Spinal cord (tissue), 10 donors: Measurements from ENCODE around the gene AXIN2. TPM values are rescaled to one million over a fixed set of nuclear protein-coding genes. Genes with fewer than 3 reads are reported as not detected.
A peak's percentile ranks its signal among the peaks of the same experiment; 100 is the strongest.
"Not testable (repeated sequence)": the region's sequence is repeated elsewhere in the genome, so short reads cannot be mapped to it uniquely, and the experiment has no call there.

Experiments used
- DNase-seq, 6 donors: peaks; one replicate each; pipeline versions ENCODE4 v3.0.0 to v3.0.0-alpha.2; 2013 to 2015; ENCODE audit warnings: low spot score in 6 of 6, low read depth in 4 of 6
- H3K27ac ChIP-seq: one replicate; pipeline ENCODE4 v1.5.1; 2013; ENCODE audit warnings: low read depth, low read length, control low read depth
- H3K27me3 ChIP-seq: one replicate; pipeline ENCODE4 v1.6.1; 2013; ENCODE audit warnings: low read length; ENCODE audit not compliant: control insufficient read depth, insufficient read depth
- H3K36me3 ChIP-seq: one replicate; pipeline ENCODE4 v1.6.1; 2013; ENCODE audit warnings: low read length; ENCODE audit not compliant: control insufficient read depth, insufficient read depth
- H3K4me1 ChIP-seq: one replicate; pipeline ENCODE4 v1.6.1; 2013; ENCODE audit warnings: low read length; ENCODE audit not compliant: control insufficient read depth, insufficient read depth
- H3K4me3 ChIP-seq: one replicate; pipeline ENCODE4 v1.5.1; 2013; ENCODE audit warnings: low read depth, low read length, control low read depth
- H3K9me3 ChIP-seq: one replicate; pipeline ENCODE4 v1.6.1; 2013; ENCODE audit warnings: low read length; ENCODE audit not compliant: control insufficient read depth, insufficient read depth
- WGBS: methylation state at CpG from one replicate; pipeline ENCODE4 v1.1.5; 2013; ENCODE audit warnings: missing lambda C conversion rate; ENCODE audit not compliant: insufficient coverage; 5-methylcytosine and 5-hydroxymethylcytosine counted together
- polyA plus RNA-seq, 2 donors: library from polyadenylated mRNA; unstranded; fragments of 120-200 nt; gene quantifications; one replicate each; pipeline ENCODE4 v1.2.1, GENCODE V29; 2013; ENCODE audit not compliant: insufficient read length in 2 of 2
- total RNA-seq, 2 donors: library from RNA; depleted of rRNA in 1 of 2; stranded (reverse); fragments of 120-200 nt in 1 of 2; fragments of >200 nt in 1 of 2; gene quantifications; one replicate each; pipeline versions ENCODE4 v1.2.3 to v1.2.4, GENCODE V29; 2013 to 2014
- donor health status: healthy.

AXIN2 gene
- total and polyA plus RNA-seq, 4 donors, result 17.4 to 51.4 (median 33.4) TPM

GRCh38 chr17:65511316-65511715 is 50.1 kb downstream of the AXIN2 start:
- Histone ChIP-seq H3K4me1 (peaks cover 15% of the 10 kb centered on the region), H3K4me3 (no peak overlapping the region), H3K27me3 (no peaks in the 10 kb centered on the region), H3K9me3 (no peaks in the 10 kb centered on the region), H3K27ac (no peak overlapping the region), H3K36me3 (no peaks in the 10 kb centered on the region)
- no CpG with 5 or more reads among the region's 3 CpGs for WGBS
- DNase-seq, result peak in 2 of 6 donors; percentile 62 to 65

- no peaks in the 10 kb centered on the region for H3K4me1 ChIP-seq
- H3K4me3 ChIP-seq, result no peak overlapping the region
- no peak overlapping the region for H3K27ac ChIP-seq
- no peak for DNase-seq
- H3K9me3 ChIP-seq, result no peaks in the 10 kb centered on the region
- H3K27me3 ChIP-seq, result no peaks in the 10 kb centered on the region
- no peaks in the 10 kb centered on the region for H3K36me3 ChIP-seq
- 0% methylated on average over 1 of the region's 2 CpGs for WGBS
Observed at GRCh38 chr17:65509032-65509431, 52.4 kb downstream of the AXIN2 start.

GRCh38 chr17:65504673-65505072 is 56.8 kb downstream of the AXIN2 start:
- H3K4me1 ChIP-seq, DNase-seq, H3K36me3 ChIP-seq, H3K27me3 ChIP-seq, H3K27ac ChIP-seq, H3K9me3 ChIP-seq, H3K4me3 ChIP-seq: not testable (repeated sequence)
- 80% methylated on average over 5 of the region's 6 CpGs for WGBS

GRCh38 chr17:65504141-65504540 is 57.3 kb downstream of the AXIN2 start:
- Histone ChIP-seq H3K36me3 (no peaks in the 10 kb centered on the region), H3K27ac (no peak overlapping the region), H3K4me3 (no peak overlapping the region), H3K4me1 (peaks cover 12% of the 10 kb centered on the region), H3K9me3 (no peaks in the 10 kb centered on the region), H3K27me3 (no peaks in the 10 kb centered on the region)
- DNase-seq, result no peak
- WGBS, result 87% methylated on average over 8 of the region's 9 CpGs

GRCh38 chr17:65503557-65503956 is 57.9 kb downstream of the AXIN2 start:
- H3K4me3 ChIP-seq, result no peak overlapping the region
- WGBS, result 82% methylated on average over 9 of the region's 9 CpGs
- no peaks in the 10 kb centered on the region for H3K36me3 ChIP-seq
- no peaks in the 10 kb centered on the region for H3K9me3 ChIP-seq
- no peaks in the 10 kb centered on the region for H3K27me3 ChIP-seq
- H3K4me1 ChIP-seq, result peaks cover 17% of the 10 kb centered on the region
- no peak overlapping the region for H3K27ac ChIP-seq
- no peak for DNase-seq

- Histone ChIP-seq H3K27me3 (no peaks in the 10 kb centered on the region), H3K36me3 (no peaks in the 10 kb centered on the region), H3K4me1 (peaks cover 33% of the 10 kb centered on the region), H3K4me3 (no peak overlapping the region), H3K9me3 (no peaks in the 10 kb centered on the region), H3K27ac (peak overlapping the region; percentile 80)
- no CpG with 5 or more reads among the region's 4 CpGs for WGBS
- DNase-seq, result peak; percentile 38 to 85 (median 57)
Observed at GRCh38 chr17:65498816-65499215, 62.6 kb downstream of the AXIN2 start.

GRCh38 chr17:65496801-65497200 is 64.6 kb downstream of the AXIN2 start:
- no peak for DNase-seq
- whole genome bisulfite sequencing, result 84% methylated on average over 7 of the region's 9 CpGs

GRCh38 chr17:65495122-65496055 is 66.1 kb downstream of the AXIN2 start:
- Histone ChIP-seq H3K36me3 (no peaks in the 10 kb centered on the region), H3K9me3 (no peaks in the 10 kb centered on the region), H3K27ac (no peak overlapping the region), H3K4me3 (no peak overlapping the region), H3K4me1 (peaks cover 26% of the 10 kb centered on the region), H3K27me3 (no peaks in the 10 kb centered on the region)
- 15% methylated on average over 19 of the region's 22 CpGs for WGBS
- peak in 3 of 6 donors; percentile 10 to 58 (median 46) for DNase-seq

More at GRCh38 chr17:65496801-65497200, 64.6 kb downstream of the AXIN2 start:
- Histone ChIP-seq H3K27me3 (no peaks in the 10 kb centered on the region), H3K4me3 (no peak overlapping the region), H3K27ac (no peak overlapping the region), H3K4me1 (peaks cover 26% of the 10 kb centered on the region), H3K36me3 (no peaks in the 10 kb centered on the region), H3K9me3 (no peaks in the 10 kb centered on the region)

GRCh38 chr17:65489413-65490155 is 71.9 kb downstream of the AXIN2 start:
- H3K9me3 ChIP-seq, result no peaks in the 10 kb centered on the region
- no peaks in the 10 kb centered on the region for H3K27me3 ChIP-seq
- DNase-seq, result peak in 1 of 6 donors; percentile 57
- H3K4me1 ChIP-seq, result peaks cover 3% of the 10 kb centered on the region
- WGBS, result 54% methylated on average over 5 of the region's 7 CpGs
- H3K27ac ChIP-seq, result no peak overlapping the region
- H3K4me3 ChIP-seq, result no peak overlapping the region
- no peaks in the 10 kb centered on the region for H3K36me3 ChIP-seq
